PFSK-1 (cell line): ENCODE measurements around the gene OGFOD3.

ENCODE experiments used
- FOXP2 ChIP-seq: optimal IDR thresholded peaks from 2 replicates; pipeline ENCODE3; 2011; ENCODE audit warnings: borderline replicate concordance, control low read depth, inconsistent platforms; ENCODE audit not compliant: insufficient read depth; ENCODE audit errors: extremely low read length, extremely low read depth
- POLR2AphosphoS5 ChIP-seq: IDR thresholded peaks from 2 replicates; pipeline ENCODE4 v1.6.1; 2012; ENCODE audit warnings: low read depth, mild to moderate bottlenecking, control low read depth, low read length, moderate library complexity
- REST ChIP-seq, 2 experiments: IDR thresholded peaks; 2 replicates each; pipeline versions ENCODE4 v1.6.1 to v1.8.0; 2011 to 2012; ENCODE audit warnings: low read depth in 2 of 2, low read length in 2 of 2, control low read depth in 1 of 2, inconsistent platforms in 1 of 2, mild to moderate bottlenecking in 1 of 2, moderate library complexity in 1 of 2; ENCODE audit not compliant: insufficient read depth in 1 of 2
- SIN3A ChIP-seq: IDR thresholded peaks from 2 replicates; pipeline ENCODE4 v1.6.1; 2012; ENCODE audit warnings: mild to moderate bottlenecking, low read length, moderate library complexity, borderline replicate concordance; ENCODE audit not compliant: insufficient read depth
- TAF1 ChIP-seq: IDR thresholded peaks from 2 replicates; pipeline ENCODE4 v1.6.1; 2012; ENCODE audit warnings: low read length, control low read depth, borderline replicate concordance; ENCODE audit not compliant: insufficient read depth

OGFOD3 gene

DNA sequence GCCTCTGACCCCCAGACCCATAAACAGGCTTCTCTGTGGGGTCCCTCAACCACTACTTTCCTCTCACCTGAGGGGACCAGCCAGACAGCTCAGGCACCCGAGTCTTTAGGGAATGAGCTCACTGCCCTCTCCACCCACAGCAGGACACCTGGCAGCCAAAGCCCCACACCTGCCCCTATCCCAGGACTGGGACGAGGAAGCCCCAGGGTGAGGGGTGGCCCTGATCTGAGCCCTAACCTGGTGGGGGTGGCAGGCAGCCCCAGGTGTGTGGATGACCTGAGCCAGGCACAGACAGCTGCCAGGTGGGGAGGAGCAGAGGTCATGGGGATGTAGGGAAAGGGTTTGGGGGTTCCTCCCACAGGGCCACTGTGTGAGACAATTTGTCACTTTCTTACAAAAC is 61.0 kb downstream of the OGFOD3 start:
- TF ChIP-seq SIN3A (no peak), TAF1 (no peak), POLR2AphosphoS5 (no peak), REST (IDR thresholded peaks at IDR 0.05; ENCODE audit: insufficient read depth in 1 of 2, low read depth in 2 of 2, low read length in 2 of 2) (no peak), FOXP2 (no peak)

DNA sequence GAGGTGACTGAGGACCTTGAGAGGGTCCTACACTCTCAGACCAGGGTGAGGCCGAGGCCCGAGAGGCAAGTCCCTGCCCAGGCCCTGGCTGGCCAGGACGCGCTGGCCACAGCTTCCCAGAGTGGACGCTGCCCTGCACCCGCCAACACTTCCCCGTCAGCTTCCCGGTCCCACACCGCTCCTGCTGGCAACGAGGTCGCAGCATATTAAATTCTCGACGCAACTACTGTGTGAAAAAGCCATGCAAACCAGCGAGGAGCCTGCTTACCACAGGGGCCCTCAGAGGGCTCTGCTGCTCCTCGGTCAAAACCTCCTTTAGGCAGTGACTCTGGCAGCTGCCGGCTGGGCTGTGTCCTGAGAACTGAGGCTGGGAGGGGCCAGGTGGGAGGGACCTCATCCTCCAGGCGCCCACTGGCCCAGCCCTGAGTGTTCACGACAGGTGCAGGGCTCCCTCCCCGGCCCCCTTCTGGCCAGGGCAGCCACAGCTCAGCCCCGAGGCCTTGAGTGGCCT is 61.5 kb downstream of the OGFOD3 start:
- TF ChIP-seq FOXP2 (no peak), SIN3A (no peak)

DNA sequence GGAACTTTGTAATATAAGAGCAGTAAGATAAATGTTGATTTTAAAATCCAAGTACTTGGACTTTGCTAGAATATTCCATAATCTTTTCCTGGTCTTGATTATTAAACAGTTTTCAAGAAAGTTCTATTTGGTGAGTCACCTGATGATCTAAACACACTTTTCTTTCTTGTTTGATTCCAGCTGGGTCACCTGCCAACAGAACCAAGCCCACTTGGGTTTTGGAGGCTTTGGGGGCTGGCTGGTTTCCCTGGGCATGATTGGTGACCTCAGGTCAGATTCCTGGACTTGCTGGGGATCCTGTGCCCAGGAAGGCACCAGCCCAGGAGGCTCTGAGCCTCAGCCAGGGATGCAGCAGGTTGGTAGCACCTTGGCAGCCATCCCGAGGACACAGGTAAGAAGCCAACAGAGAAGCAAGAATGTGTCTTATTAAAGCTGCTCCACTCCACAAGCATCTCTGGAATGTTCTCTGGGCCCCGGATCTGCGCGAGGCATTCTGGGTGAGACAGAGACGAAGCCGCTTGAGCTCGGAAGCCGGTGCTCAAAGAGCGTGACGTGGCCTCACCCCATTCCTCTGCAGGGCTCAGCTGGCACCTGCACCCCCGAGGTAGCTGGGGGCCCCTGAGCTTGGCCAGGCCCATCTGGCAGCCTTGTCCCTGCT is 62.5 kb downstream of the OGFOD3 start:
- TF ChIP-seq REST (IDR thresholded peaks at IDR 0.05; ENCODE audit: insufficient read depth in 1 of 2, low read depth in 2 of 2, low read length in 2 of 2), result no peak
- TF ChIP-seq POLR2AphosphoS5, result no peak
- no peak for TF ChIP-seq FOXP2
- TF ChIP-seq SIN3A, result no peak

GRCh38 chr17:82354804-82355308 is 63.5 kb downstream of the OGFOD3 start:
- TF ChIP-seq POLR2AphosphoS5 (no peak), FOXP2 (no peak), SIN3A (no peak), REST (IDR thresholded peaks at IDR 0.05; ENCODE audit: insufficient read depth in 1 of 2, low read depth in 2 of 2, low read length in 2 of 2) (no peak), TAF1 (no peak)

DNA sequence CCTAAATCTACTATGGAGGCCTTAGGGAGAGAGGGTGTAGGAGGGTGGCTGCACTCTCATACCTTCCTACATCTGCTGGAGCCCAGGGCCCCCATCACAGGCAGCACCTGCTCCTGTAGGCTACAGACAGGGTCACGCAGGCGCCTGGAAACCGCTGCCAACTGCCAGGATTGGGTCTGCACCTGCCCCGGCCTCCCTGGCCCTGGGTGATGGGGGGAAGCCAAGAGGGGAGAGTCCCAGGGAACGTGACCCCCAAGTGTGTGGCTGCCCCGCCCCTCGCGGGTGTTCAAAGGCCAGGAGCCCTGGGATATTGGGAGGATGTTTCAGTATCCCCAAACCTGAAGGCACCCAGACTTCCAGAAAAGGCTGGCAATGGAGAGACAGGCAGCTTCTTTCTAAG is 64.9 kb downstream of the OGFOD3 start:
- no peak for TF ChIP-seq REST (IDR thresholded peaks at IDR 0.05; ENCODE audit: insufficient read depth in 1 of 2, low read depth in 2 of 2, low read length in 2 of 2)
- TF ChIP-seq POLR2AphosphoS5, result no peak
